Endothelial cell of umbilical vein (primary cell): ENCODE results near the gene KCNAB2. TPM values are rescaled to one million over a fixed set of nuclear protein-coding genes. Genes with fewer than 3 reads are reported as not detected.

Source experiments
- BruUV-seq: library from RNA; stranded (reverse); fragments of 400-500 nt; replicated peaks from 2 replicates; lab custom pipeline; 2021; lab: Mats Ljungman, UMichigan
- CTCF ChIA-PET: fragments of 300-600, 350-600 bp; sonication (Branson Sonifier 250); formaldehyde crosslinking; loops from one replicate; lab custom pipeline; 2021; ENCODE audit warnings: antibody characterized with exemption, inconsistent platforms; lab: Charles Lee
- POLR2A ChIA-PET: fragments of 300-600, 350-600 bp; sonication (Branson Sonifier 250); formaldehyde crosslinking; loops from one replicate; lab custom pipeline; 2021; ENCODE audit warnings: antibody characterized with exemption, inconsistent platforms; lab: Charles Lee
- DNase-seq: peaks from one replicate; pipeline ENCODE4 v3.0.0-alpha.2; 2011; ENCODE audit warnings: low read depth, low spot score
- FAIRE-seq: peaks from 2 replicates; lab custom pipeline; 2011; peaks lifted over from hg19 to GRCh38; lab: Jason Lieb, UNC
- H2AFZ ChIP-seq: 2 replicates; pipeline ENCODE4 v1.6.0; 2012; ENCODE audit warnings: low read depth, low read length, control low read depth, inconsistent platforms
- H3K27ac ChIP-seq: 2 replicates; pipeline ENCODE4 v1.5.1; 2011; ENCODE audit warnings: low read depth, mild to moderate bottlenecking, control low read depth, low read length, moderate library complexity; ENCODE audit not compliant: insufficient read depth
- H3K27me3 ChIP-seq, 2 experiments: 2 replicates each; pipeline versions ENCODE4 v1.6.0 to v1.6.1; 2011; ENCODE audit warnings: low read length in 2 of 2, mixed read lengths in 1 of 2; ENCODE audit not compliant: control insufficient read depth in 2 of 2, insufficient read depth in 2 of 2
- H3K36me3 ChIP-seq, 2 experiments: 2 replicates in 1 of 2; 3 replicates in 1 of 2; pipeline ENCODE4 v1.5.1; 2011; ENCODE audit warnings: low read length in 2 of 2, mild to moderate bottlenecking in 1 of 2, moderate library complexity in 1 of 2; ENCODE audit not compliant: control insufficient read depth in 2 of 2, insufficient read depth in 2 of 2; ENCODE audit errors: extremely low read depth in 1 of 2
- H3K4me1 ChIP-seq: 3 replicates; pipeline ENCODE4 v1.5.1; 2011; ENCODE audit warnings: mild to moderate bottlenecking, low read length; ENCODE audit not compliant: control insufficient read depth, insufficient read depth; ENCODE audit errors: extremely low read depth
- H3K4me2 ChIP-seq: 2 replicates; pipeline ENCODE4 v1.6.1; 2011; ENCODE audit warnings: low read length, control low read depth, mixed read lengths; ENCODE audit not compliant: insufficient read depth
- H3K4me3 ChIP-seq, 3 experiments: fragments of 200-600 bp in 1 of 3; sonication (generic), shearing (Covaris generic) in 1 of 3; replicated peaks in 1 of 3; 2 replicates each; pipeline ENCODE4 v1.5.1; 2011 to 2016; ENCODE audit warnings: control low read depth in 3 of 3, low read length in 3 of 3, mild to moderate bottlenecking in 2 of 3, inconsistent platforms in 1 of 3, low read depth in 1 of 3, moderate library complexity in 1 of 3; ENCODE audit not compliant: insufficient read depth in 1 of 3
- H3K79me2 ChIP-seq: 2 replicates; pipeline ENCODE4 v1.6.0; 2012; ENCODE audit warnings: low read length, inconsistent platforms; ENCODE audit not compliant: control insufficient read depth, insufficient read depth
- H3K9ac ChIP-seq: replicated peaks from 2 replicates; pipeline ENCODE3; 2011; ENCODE audit warnings: low read length, control low read depth; ENCODE audit not compliant: insufficient read depth; ENCODE audit errors: extremely low read depth
- H3K9me1 ChIP-seq: replicated peaks from 3 replicates; pipeline ENCODE4 v1.6.0; 2011; ENCODE audit warnings: mild to moderate bottlenecking, low read length; ENCODE audit not compliant: control insufficient read depth, insufficient read depth; ENCODE audit errors: extremely low read depth
- H3K9me3 ChIP-seq: replicated peaks from 2 replicates; pipeline ENCODE4 v1.5.1; 2012; ENCODE audit warnings: low read length, inconsistent platforms; ENCODE audit not compliant: control insufficient read depth, insufficient read depth
- H4K20me1 ChIP-seq: replicated peaks from 2 replicates; pipeline ENCODE3; 2011; ENCODE audit warnings: mild to moderate bottlenecking, low read length; ENCODE audit not compliant: control insufficient read depth, insufficient read depth; ENCODE audit errors: extremely low read depth
- EZH2 ChIP-seq: IDR thresholded peaks from 2 replicates; pipeline ENCODE4 v1.6.1; 2012; ENCODE audit warnings: borderline replicate concordance, low read depth, mild to moderate bottlenecking, moderate library complexity, low read length, inconsistent platforms; ENCODE audit not compliant: severe bottlenecking
- FOS ChIP-seq: IDR thresholded peaks from 2 replicates; pipeline ENCODE4 v1.6.1; 2011; ENCODE audit warnings: mild to moderate bottlenecking, low read length, moderate library complexity, borderline replicate concordance; ENCODE audit not compliant: insufficient read depth
- GATA2 ChIP-seq: IDR thresholded peaks from 2 replicates; pipeline ENCODE4 v1.7.0; 2011; ENCODE audit warnings: low read depth, mild to moderate bottlenecking, moderate library complexity, mixed read lengths, low read length; ENCODE audit not compliant: insufficient read length, insufficient read depth
- JUN ChIP-seq: IDR thresholded peaks from 2 replicates; pipeline ENCODE4 v1.6.1; 2011; ENCODE audit warnings: borderline replicate concordance, low read depth; ENCODE audit not compliant: insufficient read length, insufficient read depth
- MYC ChIP-seq: IDR thresholded peaks from one replicate; pipeline ENCODE4 v1.6.1; 2011; ENCODE audit warnings: mild to moderate bottlenecking, low read depth, low read length
- POLR2A ChIP-seq: IDR thresholded peaks from 2 replicates; pipeline ENCODE4 v1.6.1; 2012; ENCODE audit warnings: low read depth, mild to moderate bottlenecking, control low read depth, low read length
- POLR2AphosphoS5 ChIP-seq: IDR thresholded peaks from 2 replicates; pipeline ENCODE4 v1.6.1; 2012; ENCODE audit warnings: low read depth, mild to moderate bottlenecking, control low read depth, low read length, moderate library complexity; ENCODE audit not compliant: insufficient read depth
- dilution Hi-C: fragments of 300-500 bp; cut with MboI; formaldehyde crosslinking; loops from one replicate; pipeline ENCODE4 v1.15.0; 2019; ENCODE audit warnings: low sequenced_read_pairs; ENCODE audit not compliant: extremely low pct_ligation_motif_present
- intact Hi-C: fragments of 100-400 bp; cut with micrococcal nuclease; formaldehyde crosslinking; loops from one replicate; pipeline ENCODE4 v1.10.0; 2022
- polyA plus RNA-seq, 4 experiments: library from polyadenylated mRNA; depleted of rRNA in 3 of 4; stranded (reverse) in 3 of 4; unstranded in 1 of 4; fragments of >200 nt; gene quantifications; 2 replicates each; pipeline versions ENCODE4 v1.2.1 to v1.2.3, GENCODE V29; 2011 to 2012; ENCODE audit warnings: missing spikeins in 1 of 4
- total RNA-seq: library from RNA; stranded (reverse); gene quantifications from 2 replicates; pipeline ENCODE4 v1.2.3, GENCODE V29; 2021
- TF ChIP-seq, protein P1 (sequence below): IDR thresholded peaks from 2 replicates; pipeline ENCODE4 v1.6.1; 2011; ENCODE audit not compliant: insufficient read depth, insufficient read length
- TF ChIP-seq, protein P2 (sequence below), 2 donors: IDR thresholded peaks; 1 replicate in 1 of 2; 2 replicates in 1 of 2; pipeline ENCODE4 v1.5.1; 2011; ENCODE audit warnings: low read length in 2 of 2, mild to moderate bottlenecking in 2 of 2, moderate library complexity in 2 of 2, control low read depth in 1 of 2, inconsistent platforms in 1 of 2, low read depth in 1 of 2; ENCODE audit not compliant: insufficient read depth in 1 of 2; ENCODE audit errors: extremely low read depth in 1 of 2

KCNAB2 gene
- total and polyA plus RNA-seq, 2 donors (not counting 3 experiments of a cell fraction or from before 2014, with no cell fraction given) = 2.4 to 3.8 TPM

DNA sequence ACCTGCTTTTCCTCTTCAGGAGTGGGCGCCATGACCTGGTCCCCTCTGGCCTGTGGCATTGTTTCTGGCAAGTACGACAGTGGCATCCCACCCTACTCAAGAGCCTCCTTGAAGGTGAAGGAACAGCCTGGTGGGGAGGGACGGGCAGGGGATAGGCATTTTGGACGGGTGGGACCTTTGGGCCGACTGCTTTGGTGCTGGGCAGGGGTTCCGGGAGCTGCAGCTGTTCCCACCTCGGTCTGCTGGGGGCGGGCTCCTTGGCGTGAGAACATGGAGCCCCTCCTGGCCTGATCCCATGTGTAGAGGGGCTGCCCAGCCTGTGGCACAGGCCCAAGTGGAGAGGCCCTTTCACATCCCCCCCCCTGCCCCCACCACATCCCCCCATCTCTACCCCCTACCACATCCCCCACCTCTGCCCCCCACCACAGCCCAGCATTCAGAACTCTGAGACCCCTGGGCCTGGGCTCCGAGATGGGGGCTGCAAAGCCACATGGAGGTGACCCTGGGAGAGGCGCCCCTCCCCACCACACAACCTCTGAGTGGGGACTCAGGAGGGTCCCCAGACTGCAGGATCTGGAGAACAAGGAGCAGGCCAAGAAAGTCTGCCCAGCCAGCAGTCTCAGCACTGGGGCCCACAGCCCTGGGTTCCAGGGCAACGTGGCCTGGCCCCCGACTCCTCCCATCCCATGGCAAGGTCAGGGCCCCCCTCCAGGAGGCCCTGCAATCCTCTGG is 50.0 kb downstream of the KCNAB2 start:
- H3K9ac ChIP-seq = no peak overlapping the region
- DNase-seq = no peak
- dilution Hi-C loops = no loop called here
- TF ChIP-seq POLR2AphosphoS5 = no peak
- TF ChIP-seq, protein P1, sequence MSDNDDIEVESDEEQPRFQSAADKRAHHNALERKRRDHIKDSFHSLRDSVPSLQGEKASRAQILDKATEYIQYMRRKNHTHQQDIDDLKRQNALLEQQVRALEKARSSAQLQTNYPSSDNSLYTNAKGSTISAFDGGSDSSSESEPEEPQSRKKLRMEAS = no peak
- TF ChIP-seq FOS = no peak
- TF ChIP-seq MYC = no peak
- TF ChIP-seq, protein P2, sequence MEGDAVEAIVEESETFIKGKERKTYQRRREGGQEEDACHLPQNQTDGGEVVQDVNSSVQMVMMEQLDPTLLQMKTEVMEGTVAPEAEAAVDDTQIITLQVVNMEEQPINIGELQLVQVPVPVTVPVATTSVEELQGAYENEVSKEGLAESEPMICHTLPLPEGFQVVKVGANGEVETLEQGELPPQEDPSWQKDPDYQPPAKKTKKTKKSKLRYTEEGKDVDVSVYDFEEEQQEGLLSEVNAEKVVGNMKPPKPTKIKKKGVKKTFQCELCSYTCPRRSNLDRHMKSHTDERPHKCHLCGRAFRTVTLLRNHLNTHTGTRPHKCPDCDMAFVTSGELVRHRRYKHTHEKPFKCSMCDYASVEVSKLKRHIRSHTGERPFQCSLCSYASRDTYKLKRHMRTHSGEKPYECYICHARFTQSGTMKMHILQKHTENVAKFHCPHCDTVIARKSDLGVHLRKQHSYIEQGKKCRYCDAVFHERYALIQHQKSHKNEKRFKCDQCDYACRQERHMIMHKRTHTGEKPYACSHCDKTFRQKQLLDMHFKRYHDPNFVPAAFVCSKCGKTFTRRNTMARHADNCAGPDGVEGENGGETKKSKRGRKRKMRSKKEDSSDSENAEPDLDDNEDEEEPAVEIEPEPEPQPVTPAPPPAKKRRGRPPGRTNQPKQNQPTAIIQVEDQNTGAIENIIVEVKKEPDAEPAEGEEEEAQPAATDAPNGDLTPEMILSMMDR (IDR thresholded peaks at IDR 0.05; ENCODE audit: extremely low read depth in 1 of 2, insufficient read depth in 1 of 2, low read depth in 1 of 2, low read length in 2 of 2) = no peak
- TF ChIP-seq GATA2 = no peak
- TF ChIP-seq JUN = no peak
- TF ChIP-seq EZH2 = no peak
- TF ChIP-seq POLR2A = no peak
- H3K27ac ChIP-seq = no peak overlapping the region
- no peaks in the 10 kb centered on the region for H4K20me1 ChIP-seq
- no peak overlapping the region for H3K4me3 ChIP-seq
- no TSS peak for BruUV-seq
- no peaks in the 10 kb centered on the region for H3K79me2 ChIP-seq
- H3K9me1 ChIP-seq = no peaks in the 10 kb centered on the region
- ChIA-PET CTCF (no interaction called here), POLR2A (no interaction called here)
- H3K36me3 ChIP-seq = no peaks in the 10 kb centered on the region
- FAIRE-seq = no peak
- H2AFZ ChIP-seq = no peak overlapping the region
- H3K27me3 ChIP-seq = no peaks in the 10 kb centered on the region
- H3K4me2 ChIP-seq = no peak overlapping the region
- no peaks in the 10 kb centered on the region for H3K4me1 ChIP-seq
- intact Hi-C loops = no loop called here
- H3K9me3 ChIP-seq = no peaks in the 10 kb centered on the region
